Measurements from ENCODE around the gene CTXN3.
"Not testable (repeated sequence)": the region's sequence is repeated elsewhere in the genome, so short reads cannot be mapped to it uniquely, and the experiment has no call there.

The CTXN3 gene

DNA sequence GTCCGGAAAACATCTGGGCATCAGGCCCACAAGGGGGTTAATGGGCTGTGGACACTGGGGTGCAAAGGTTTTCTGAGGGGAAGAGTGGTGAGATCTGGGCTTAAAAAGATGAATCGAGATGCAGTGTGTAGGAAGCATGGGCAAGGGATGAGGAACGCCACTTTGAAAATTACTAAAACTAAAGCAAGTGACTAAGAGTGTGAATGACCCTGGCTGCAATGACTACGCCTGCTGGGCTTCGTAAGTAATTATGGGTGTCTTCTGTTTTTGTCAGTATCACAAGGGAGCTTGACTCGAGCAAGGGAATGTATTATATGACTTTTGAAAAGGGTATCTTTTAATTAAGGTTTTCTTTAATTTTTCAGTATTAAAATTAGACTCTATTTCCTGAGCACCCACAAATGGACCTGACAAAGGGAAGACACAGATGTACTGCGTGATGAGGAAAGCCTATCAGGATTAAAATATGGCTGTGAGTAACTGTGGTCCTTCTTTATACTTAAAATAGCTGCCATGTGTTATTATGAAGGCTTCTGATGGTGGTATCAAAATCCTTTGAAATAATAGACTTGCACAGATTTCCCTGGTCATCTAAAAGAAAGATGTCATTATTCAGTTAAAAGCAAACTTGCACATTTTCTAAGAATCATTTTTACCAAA, 4.2 kb downstream of the CTXN3 start:
- DNase-seq: no peak

DNA sequence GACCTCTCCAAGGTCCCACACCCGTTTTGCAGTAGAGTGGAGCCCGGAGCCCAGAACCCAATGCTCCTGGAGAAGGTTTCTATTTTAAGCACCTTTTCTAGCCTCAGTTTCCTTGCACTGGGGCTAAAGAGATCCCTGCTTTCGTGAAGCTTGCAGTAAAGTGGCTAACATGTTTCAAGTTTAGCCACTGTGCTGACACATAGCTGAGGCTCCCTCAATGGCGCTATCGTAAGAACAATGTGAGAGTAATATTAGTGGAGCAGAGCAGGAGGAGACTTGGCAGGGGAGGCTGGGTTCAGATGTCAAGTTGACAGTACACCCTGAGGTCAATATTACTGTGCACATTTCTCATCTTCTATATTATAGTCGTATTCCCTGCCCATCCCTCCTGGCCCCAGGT, 7.9 kb downstream of the CTXN3 start:
- no peak for DNase-seq

DNA sequence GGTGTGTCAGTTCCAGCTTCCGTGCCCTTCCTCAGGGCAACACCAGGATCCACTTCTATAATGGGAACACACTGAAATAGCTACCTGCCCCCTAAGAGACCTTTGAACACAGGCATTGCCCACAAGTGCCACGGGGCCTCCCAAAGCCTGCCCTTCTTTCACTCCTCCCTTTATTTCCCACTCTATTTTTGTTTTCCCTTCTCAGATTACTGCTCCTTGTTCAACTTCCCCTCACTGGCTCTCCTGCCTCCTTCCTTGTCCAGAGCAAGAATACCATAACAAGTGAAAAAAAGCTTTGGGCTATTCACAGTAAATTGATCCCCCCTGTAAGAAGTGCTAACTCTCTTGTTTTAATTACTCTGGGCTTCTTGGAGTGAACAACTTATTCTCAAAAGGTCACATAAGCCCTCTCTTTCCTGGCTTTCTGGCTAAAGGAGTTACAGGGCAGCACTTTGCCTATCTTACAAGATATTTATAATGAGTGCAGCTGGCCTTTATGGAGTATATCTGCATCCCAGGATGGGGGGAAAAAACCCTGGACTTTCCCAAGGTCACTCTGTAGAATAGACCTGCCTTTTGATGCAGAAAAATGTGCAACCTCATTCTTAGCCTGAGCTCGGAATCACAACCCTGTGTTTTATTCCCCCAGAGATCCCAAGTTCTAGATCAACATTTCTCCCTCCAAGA, 11.3 kb downstream of the CTXN3 start:
- DNase-seq: no peak

DNA sequence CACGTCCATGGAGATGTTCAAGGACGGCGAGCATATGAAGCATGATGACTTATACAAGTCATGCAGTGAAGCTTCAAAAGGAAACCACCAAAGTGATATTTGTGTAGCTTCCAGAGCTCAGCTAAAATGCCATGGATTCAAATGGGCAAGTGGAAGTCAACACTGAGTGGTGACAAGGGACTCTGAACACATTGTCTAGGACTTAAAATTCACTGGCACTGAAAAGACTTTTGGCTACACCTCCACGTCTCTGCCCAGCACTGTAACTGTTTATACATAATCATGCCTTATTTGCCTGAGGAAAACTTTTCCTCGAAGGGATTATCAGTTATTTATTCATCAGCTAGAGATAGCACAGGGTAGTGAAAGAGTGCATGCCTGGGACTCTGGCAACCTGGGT, 15.2 kb downstream of the CTXN3 start:
- DNase-seq: no peak

DNA sequence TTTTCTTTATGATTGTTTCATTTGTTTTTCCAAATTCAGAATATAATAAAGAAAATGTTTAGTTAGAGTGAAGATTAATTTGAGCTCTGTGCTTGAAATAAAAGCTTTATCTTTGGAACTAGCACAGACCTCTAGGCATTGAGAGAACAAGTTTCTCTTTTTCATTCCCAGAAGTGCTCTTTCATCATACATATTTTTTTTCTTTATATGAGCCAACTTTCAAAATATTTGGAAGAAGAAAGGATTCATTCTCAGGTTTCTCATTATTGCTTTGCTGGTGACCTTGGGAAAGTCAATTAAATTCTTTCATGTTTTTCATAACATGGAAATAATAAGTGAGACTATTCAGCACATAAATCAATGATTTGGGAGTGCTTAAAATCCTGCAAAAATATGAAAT, 16.8 kb downstream of the CTXN3 start:
- DNase-seq: no peak

DNA sequence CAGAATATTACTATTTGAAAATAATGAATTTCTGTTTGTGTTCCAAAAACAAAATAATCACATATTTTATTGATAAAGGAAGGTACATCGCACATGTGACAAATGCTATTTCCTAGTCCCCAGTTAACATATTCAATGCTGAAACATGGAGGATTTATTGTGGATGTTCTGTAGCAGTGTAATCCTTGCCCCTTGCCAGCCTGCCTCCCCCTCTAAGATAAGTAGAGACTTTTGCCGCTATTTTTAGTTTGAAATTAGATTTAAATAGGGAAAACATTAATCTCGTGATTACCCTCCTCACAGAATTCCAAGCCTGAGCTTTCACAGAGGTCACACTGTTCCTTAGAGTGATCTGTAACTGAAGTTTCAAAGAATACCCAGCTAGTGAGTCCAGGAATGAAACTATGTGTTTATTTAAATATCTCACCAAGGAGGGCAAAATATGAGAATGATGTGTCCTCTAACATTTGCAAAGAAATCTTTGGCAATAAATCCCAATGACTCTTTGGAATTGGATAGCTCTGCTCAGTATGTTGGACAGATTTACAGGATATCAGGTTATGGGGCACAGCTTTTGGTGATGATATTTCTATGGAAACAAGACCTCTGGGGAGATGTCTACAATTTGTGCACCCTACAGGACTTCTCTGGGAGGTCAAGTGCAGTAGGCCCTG, 17.3 kb downstream of the CTXN3 start:
- DNase-seq: no peak

DNA sequence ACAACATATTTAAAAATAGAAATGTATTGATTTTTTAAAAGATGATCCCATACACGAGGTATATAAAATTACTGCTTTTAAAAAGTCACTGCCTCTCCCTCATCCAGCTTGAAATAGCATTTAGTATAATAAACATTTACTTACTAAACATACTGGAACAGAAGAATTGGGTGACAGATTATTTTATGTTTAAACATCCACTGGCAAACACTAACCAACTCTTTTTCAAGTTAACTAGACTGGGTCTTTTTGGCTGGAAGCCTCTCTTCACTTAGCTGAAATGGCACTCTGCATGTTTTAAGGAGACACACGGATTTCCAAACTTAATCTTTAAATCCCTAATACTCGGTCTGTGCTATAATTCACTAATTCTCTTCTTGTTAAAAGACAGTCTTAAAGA, 19.0 kb downstream of the CTXN3 start:
- DNase-seq: no peak

DNA sequence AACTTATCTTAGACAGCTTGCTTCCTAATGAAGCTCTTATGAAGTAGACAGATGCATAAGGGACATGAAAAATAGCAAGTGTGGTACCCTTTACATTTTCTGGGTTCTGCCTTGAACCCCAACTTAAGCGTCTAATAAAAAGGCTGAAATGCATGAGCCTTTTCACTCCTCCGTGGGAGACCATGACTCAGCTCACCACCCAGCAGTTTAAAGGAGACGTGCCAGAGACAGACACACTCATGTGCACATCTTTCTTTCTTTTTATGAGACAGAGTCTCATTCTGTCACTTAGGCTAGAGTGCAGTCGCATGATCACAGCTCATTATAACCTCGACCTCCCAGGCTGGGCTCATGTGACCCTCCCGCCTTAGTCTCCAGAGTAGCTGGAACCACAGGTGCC, 22.3 kb downstream of the CTXN3 start:
- DNase-seq: no peak

DNA sequence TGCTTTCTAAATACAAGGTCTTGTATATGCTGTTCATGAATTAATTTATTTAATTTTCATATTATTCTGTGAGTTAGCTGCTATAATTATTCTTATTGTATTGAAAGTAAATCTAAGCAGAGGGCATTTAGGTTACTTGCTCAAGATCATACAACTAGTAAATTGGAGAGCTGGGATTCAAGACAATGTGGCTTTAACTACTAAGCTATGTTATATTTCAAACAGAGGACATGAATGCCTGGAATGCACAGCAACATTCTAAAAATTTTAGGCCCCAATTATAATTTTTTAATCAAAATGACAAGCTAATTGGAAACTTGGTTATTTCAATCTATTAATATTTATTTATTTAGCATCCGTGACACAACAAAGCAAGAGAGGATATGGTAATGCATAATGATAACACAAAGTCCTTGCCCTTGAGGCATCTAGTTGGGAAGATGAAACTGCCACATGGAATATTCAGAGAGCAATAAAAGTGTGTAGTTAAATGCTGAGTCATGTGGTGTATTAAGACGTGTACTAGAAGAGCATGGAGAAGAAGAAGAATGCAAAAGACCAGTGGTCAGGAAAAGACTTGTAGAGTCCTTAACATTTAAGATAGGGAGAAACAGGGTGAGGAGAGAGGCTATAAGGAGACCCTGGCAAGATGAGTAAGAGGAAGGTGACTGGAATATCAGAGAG, 24.4 kb downstream of the CTXN3 start:
- DNase-seq: no peak

DNA sequence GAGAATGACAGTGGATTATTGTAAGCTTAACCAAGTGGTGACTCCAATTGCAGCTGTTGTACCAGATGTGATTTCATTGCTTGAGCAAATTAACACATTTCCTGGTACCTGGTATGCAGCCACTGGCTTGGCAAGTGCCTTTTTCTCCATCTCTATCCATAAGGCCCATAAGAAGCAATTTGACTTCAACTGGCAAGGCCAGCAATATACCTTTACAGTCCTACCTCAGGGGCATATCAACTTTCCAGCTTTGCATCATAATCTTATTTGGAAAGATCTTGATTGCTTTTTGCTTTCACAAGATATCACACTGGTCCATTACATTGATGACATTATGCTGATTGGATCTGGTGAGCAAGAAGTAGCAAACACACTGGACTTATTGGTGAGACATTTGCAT, 28.1 kb downstream of the CTXN3 start:
- not testable (repeated sequence) for DNase-seq

DNA sequence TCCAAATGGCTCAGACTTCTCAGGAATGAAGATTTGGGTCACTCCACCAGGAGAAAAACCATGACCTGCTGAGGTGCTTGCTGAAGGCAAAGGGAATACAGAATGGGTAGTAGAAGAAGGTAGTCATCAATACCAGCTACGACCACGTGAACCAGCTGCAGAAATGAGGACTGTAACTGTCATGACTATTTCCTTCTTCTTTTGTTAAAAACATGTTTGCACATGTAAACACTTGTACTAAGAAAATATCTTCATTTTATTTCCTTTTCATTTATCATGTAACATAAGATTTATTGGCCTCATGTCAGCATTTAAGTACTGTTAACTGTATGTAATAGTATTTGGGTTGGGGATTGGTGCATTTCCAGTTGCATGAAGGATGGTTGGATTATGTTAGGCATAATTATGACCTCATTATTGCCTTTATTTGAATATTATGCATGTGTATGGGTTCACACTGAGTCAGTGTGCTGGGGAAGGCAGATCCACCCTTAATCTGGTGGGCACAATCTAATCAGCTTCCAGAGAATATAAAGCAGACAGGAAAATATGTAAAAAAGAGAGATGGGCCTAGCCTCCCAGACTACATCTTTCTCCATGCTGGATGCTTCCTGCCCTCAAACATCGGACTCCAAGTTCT, 30.9 kb downstream of the CTXN3 start:
- not testable (repeated sequence) for DNase-seq

DNA sequence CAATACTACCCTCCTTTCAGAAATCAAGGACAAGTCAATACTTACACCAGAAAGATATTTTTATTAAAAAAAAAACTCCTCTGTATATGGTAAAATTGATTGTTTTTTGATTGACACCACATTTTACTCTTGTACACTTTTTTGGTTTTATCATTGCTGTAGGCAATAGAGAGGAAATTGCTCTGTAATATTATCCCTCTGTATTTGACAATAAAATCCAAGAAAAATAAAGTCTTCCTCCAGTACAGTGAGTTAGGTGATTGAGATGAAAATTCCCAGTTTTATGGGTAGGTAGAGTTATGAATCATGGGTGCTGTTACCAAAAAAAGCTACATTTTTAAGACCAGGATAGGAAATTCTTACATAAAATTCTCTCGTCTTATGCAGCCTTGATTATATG, 31.7 kb downstream of the CTXN3 start:
- DNase-seq: no peak

DNA sequence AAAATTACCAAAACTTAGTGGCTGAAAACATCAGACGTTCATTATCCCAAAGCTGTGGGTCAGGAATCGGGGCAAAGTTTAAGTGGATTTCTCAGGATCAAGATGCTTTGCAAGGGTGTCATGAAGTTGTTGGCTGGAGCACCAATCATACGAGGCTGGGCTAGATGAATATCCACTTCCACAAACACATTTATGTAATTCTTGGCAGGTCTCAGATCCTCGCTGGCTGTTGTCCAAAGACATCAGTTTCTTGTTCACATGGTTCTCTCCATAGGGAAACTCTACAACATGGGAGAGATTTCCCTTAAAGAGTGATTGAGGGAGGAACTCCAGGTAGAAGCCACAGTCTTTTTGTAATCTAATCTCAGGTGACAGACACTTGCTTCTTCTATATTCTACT, 34.1 kb downstream of the CTXN3 start:
- no peak for DNase-seq

DNA sequence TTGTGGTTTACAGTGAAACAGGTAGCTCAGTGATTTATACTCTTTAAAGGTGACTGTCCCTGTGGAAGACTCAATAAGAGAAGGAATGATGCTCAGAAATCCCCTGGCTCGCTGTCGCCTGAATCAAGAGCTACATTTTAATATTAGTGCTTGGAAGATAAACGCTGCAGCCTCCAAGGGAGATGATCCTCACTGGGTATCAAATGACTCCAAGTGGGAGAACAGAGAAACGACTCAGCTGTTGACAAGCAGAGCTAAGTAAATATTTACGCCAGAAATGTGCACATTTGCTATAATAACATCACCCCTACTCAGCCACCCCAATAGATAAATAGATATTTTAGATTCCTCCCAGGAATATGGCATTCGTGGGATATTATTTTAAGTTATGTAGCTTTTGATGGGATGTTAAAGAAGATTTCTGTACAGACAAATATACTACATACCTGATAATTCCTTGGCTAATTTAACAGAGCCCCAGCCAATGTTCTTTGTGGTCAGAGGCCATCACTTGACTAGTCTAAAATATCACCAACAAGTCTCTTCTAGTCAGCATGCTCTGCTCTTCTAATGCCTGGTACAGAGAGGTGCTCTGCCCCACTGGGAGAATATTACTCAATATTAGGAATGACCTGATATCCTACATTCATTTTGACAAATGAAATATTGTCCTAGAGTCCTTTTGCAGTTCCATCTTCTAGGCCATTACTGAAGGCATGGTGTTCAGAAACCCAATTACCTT, 36.0 kb downstream of the CTXN3 start:
- DNase-seq: no peak

DNA sequence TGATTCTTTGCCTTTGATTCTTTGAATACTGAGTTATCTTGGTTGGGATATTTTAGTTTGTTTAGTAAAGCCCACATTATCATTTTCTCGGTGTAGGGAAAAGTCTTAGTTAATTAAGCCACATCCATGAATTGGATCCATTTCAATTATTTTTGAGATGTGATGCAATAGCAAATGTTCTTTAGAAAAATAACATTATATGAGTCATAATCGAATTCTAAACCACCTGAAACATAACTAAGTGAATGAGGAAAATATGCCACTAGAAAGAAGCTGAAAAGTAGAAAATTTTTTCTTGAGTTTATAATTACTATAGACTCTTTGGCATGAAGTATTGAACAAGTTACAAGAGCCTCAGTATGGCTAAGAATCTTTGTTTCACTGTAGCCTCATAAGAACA, 36.8 kb downstream of the CTXN3 start:
- DNase-seq: no peak

DNA sequence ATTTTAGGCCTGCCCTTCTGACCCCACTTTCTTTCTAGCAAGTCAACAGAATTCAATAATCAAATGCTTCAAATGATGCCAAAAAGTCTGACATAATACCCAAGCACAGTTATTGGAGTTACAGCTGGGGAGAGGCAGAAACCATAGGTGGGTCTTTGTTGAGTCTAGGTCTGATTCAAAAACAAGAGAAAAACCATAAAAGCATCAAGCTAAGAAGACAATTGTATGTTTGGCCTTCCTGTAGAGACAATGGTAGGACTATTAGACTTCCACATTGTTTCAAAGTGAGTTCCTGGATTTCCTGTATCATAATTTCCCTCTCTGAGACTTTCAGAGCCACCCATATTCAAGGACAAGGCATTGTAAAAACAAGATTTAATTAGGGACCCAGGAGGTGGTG, 37.5 kb downstream of the CTXN3 start:
- DNase-seq: no peak

DNA sequence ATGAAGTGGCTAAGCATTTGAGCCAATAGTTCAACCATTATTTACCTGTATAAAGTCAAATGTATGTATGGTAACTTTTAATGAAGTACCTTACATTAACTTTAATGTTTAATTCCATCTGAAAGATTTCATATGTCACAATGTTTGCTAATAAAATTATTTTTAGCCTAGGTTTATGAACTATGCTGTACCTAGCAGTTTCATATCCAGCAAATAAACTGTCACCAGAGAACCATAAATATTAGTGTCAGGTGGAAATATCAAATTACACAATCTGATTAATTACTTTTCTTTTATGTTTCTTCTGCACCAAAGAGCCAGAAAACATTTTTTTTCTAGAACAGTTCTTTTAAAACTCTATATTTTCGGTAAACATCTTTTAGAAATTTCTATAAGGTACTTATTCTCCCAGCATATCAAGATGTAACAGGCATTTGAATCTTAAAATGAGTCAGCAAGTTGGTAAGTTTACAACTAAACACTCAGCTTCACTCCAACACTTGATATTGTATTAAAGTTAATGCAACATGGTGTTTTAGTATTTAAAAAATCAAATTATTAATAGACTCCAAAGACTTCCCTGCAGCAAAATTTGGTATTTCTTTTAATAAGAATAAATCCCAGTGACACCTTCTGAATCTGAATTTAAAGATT, 45.8 kb downstream of the CTXN3 start:
- no peak for DNase-seq

DNA sequence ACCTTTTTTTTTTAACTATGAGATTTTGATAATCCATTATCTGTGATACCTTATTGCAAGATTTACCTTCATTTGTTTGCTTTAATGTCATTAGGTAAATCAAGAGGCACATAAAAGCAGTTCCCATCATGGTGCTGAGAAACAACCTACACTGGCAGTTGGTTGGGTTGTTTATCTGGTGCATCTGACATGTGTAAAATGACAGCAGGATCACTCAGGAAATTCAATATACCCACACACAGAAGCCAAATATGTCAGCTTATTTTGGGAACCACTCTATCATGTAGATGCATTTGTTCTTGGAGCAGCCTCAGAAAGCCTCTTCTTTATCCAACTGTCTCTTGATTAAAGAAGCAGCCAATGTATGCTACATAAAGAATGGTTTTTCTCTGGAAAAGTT, 46.5 kb downstream of the CTXN3 start:
- DNase-seq: no peak

DNA sequence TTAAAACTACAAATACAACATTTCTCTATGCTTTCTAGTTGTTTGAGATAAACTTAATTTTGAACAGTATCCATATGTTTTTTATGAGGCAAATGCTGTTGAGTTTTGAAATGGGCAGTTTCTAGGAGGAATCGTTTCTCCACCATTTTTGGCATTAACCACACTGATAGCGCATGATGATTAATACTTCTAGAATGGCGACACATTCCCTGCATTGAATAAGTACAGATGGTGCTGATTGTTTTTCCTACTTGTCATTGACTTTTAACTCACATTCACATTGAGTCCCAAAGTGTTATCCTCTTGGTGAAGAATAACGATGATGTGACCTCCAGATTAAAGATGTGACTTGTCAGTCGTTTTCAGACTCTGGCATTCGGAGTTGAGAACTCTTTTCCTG, 47.8 kb downstream of the CTXN3 start:
- no peak for DNase-seq

DNA sequence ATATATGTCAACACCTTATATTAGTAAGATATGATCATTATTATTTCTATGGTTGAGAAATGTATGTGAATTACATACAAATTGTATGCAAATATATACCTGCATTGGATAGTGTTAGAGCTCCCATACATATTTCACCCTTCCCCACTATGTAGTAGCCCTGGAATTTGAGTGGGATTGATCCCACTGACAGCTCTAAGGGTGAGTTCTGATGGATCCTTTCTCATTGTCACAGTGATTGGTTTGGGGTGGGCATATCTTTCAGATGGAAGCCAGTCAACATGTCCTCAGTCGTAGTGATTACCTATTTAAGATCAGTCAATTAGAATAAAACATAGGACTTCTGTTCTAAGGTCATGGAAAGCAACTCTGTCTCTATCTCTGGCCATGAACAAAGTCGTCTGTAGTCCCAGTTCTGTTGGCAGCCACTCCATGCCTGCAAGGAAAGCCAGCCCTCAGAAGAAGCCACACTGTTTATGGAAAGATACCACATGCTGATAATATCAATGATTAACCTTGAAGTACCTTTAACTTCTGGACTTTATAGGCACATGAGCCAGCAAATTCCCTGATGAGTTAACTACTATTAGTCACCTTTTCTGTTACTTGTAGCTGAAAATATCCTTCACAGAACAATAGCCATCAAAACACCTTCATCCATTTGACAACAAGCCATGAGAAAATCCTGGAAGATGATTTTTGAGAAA, 49.2 kb downstream of the CTXN3 start:
- DNase-seq: no peak

DNA sequence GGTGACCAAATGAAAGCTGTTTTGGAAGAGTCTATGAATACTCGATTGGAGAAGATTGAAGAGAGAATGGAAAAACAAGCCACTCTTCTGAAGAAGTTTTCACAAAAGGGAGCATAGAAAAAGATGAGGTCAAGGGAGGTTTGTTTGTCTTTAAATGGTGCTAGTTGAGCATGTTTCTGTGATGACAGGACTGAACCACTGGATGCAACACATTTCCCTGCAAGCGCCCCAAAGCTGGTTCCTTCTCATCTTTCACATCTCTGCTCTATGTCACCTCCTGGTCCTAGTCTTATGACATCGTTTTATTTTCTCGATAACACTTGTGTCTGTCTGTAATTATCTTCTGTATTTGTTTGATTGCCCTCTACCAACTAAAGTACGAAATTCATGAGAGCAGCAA, 50.5 kb downstream of the CTXN3 start:
- no peak for DNase-seq
